SU-DHL-6 (cell line): ENCODE results near the gene CYP4F3.

Experiments used
- H2AFZ ChIP-seq: fragments of 200-600 bp; sonication (generic); 2 replicates; pipeline ENCODE4 v1.6.1; 2014; ENCODE audit warnings: low read depth, mild to moderate bottlenecking, moderate library complexity, mixed read lengths, antibody characterized with exemption, low read length; ENCODE audit not compliant: severe bottlenecking
- H3F3A ChIP-seq: fragments of 200-600 bp; shearing (Covaris generic); 2 replicates; pipeline ENCODE4 v1.6.0; 2016; ENCODE audit warnings: antibody characterized with exemption, mild to moderate bottlenecking; ENCODE audit not compliant: insufficient read depth
- H3K27ac ChIP-seq: fragments of 200-600 bp; sonication (generic); 2 replicates; pipeline ENCODE4 v1.5.1; 2016; ENCODE audit warnings: low read depth, mild to moderate bottlenecking, low read length, moderate library complexity, mixed read lengths
- H3K27me3 ChIP-seq: fragments of 200-600 bp; sonication (generic), shearing (Covaris generic); 2 replicates; pipeline ENCODE4 v1.6.0; 2014; ENCODE audit warnings: mild to moderate bottlenecking, low read length
- H3K36me3 ChIP-seq: fragments of 200-600 bp; sonication (generic); 2 replicates; pipeline ENCODE4 v1.6.1; 2014; ENCODE audit warnings: mild to moderate bottlenecking, low read length, mixed read lengths
- H3K4me2 ChIP-seq: fragments of 300-600, 200-600 bp; shearing (Covaris generic), sonication (generic); 2 replicates; pipeline ENCODE4 v1.6.0; 2014; ENCODE audit warnings: low read length, low read depth, mild to moderate bottlenecking; ENCODE audit not compliant: poor library complexity, severe bottlenecking
- H3K4me3 ChIP-seq: fragments of 200-600 bp; sonication (generic); 2 replicates; pipeline ENCODE4 v1.5.1; 2014; ENCODE audit warnings: antibody characterized with exemption, low read length, mild to moderate bottlenecking, mixed read lengths; ENCODE audit not compliant: insufficient read depth, poor library complexity, severe bottlenecking
- H3K79me2 ChIP-seq: fragments of 200-600 bp; sonication (generic); 2 replicates; pipeline ENCODE4 v1.6.1; 2014; ENCODE audit warnings: mild to moderate bottlenecking, low read length, moderate library complexity; ENCODE audit not compliant: insufficient read depth
- H3K9ac ChIP-seq: fragments of 200-600 bp; sonication (generic); 2 replicates; pipeline ENCODE4 v1.7.0; 2014; ENCODE audit warnings: mild to moderate bottlenecking, low read length
- H3K9me2 ChIP-seq: fragments of 200-600 bp; sonication (generic); replicated peaks from 2 replicates; pipeline ENCODE4 v1.6.1; 2014; ENCODE audit warnings: low read length; ENCODE audit not compliant: insufficient read depth
- H3K9me3 ChIP-seq: fragments of 200-600 bp; sonication (generic); 2 replicates; pipeline ENCODE4 v1.6.1; 2014; ENCODE audit warnings: low read length, mixed read lengths; ENCODE audit not compliant: insufficient read depth
- H4K20me1 ChIP-seq: fragments of 200-600 bp; sonication (generic); 2 replicates; pipeline ENCODE4 v1.6.1; 2014; ENCODE audit warnings: low read depth, mild to moderate bottlenecking, antibody characterized with exemption, low read length, moderate library complexity, mixed read lengths
- CTCF ChIP-seq: fragments of 200-600 bp; sonication (generic); IDR thresholded peaks from one replicate; pipeline ENCODE4 v1.5.1; 2017; ENCODE audit warnings: antibody characterized with exemption, mild to moderate bottlenecking, low read length, moderate library complexity; ENCODE audit not compliant: insufficient read depth, poor library complexity, severe bottlenecking
- EZH2phosphoT487 ChIP-seq: fragments of 200-600 bp; sonication (generic), shearing (Covaris generic); conservative IDR thresholded peaks from 2 replicates; pipeline ENCODE4 v1.6.1; 2018; ENCODE audit warnings: mild to moderate bottlenecking, antibody characterized with exemption, low read length, moderate library complexity, mixed read lengths

The CYP4F3 gene

GRCh38 chr19:15701757-15702533, 61.2 kb downstream of the CYP4F3 start:
- no peak overlapping the region for H2AFZ ChIP-seq
- no peaks in the 10 kb centered on the region for H3F3A ChIP-seq
- no peak overlapping the region for H3K9ac ChIP-seq
- H3K4me3 ChIP-seq = no peak overlapping the region
- H3K36me3 ChIP-seq = no peaks in the 10 kb centered on the region
- no peak overlapping the region for H3K27ac ChIP-seq
- H4K20me1 ChIP-seq = no peaks in the 10 kb centered on the region
- no peak overlapping the region for H3K4me2 ChIP-seq
- H3K9me2 ChIP-seq = no peaks in the 10 kb centered on the region
- no peaks in the 10 kb centered on the region for H3K27me3 ChIP-seq
- no peaks in the 10 kb centered on the region for H3K79me2 ChIP-seq
- TF ChIP-seq EZH2phosphoT487 (no peak), CTCF (no peak)
- H3K9me3 ChIP-seq = no peaks in the 10 kb centered on the region

- TF ChIP-seq CTCF (peak; percentile 13), EZH2phosphoT487 (no peak)
- H3K9me2 ChIP-seq = no peaks in the 10 kb centered on the region
- no peaks in the 10 kb centered on the region for H3K27me3 ChIP-seq
- H3K79me2 ChIP-seq = no peaks in the 10 kb centered on the region
- H3K36me3 ChIP-seq = no peaks in the 10 kb centered on the region
- H3F3A ChIP-seq = no peaks in the 10 kb centered on the region
- no peak overlapping the region for H3K27ac ChIP-seq
- H3K4me2 ChIP-seq = no peak overlapping the region
- H4K20me1 ChIP-seq = no peaks in the 10 kb centered on the region
- no peak overlapping the region for H3K9ac ChIP-seq
- no peaks in the 10 kb centered on the region for H3K9me3 ChIP-seq
- H3K4me3 ChIP-seq = no peak overlapping the region
- no peak overlapping the region for H2AFZ ChIP-seq
Observed at GRCh38 chr19:15702534-15702930, 61.8 kb downstream of the CYP4F3 start.
